ENCODE data around the gene SH3BGRL. TPM values are rescaled to one million over a fixed set of nuclear protein-coding genes. Genes with fewer than 3 reads are reported as not detected.

Gene SH3BGRL
- 105 and 109 TPM in 2 replicates for total RNA-seq
- 146 TPM for total RNA-seq (2013)
- 59.5 and 65.6 TPM in 2 replicates for polyA plus RNA-seq
- polyA minus RNA-seq, result 49.8 and 63.0 TPM in 2 replicates

DNA sequence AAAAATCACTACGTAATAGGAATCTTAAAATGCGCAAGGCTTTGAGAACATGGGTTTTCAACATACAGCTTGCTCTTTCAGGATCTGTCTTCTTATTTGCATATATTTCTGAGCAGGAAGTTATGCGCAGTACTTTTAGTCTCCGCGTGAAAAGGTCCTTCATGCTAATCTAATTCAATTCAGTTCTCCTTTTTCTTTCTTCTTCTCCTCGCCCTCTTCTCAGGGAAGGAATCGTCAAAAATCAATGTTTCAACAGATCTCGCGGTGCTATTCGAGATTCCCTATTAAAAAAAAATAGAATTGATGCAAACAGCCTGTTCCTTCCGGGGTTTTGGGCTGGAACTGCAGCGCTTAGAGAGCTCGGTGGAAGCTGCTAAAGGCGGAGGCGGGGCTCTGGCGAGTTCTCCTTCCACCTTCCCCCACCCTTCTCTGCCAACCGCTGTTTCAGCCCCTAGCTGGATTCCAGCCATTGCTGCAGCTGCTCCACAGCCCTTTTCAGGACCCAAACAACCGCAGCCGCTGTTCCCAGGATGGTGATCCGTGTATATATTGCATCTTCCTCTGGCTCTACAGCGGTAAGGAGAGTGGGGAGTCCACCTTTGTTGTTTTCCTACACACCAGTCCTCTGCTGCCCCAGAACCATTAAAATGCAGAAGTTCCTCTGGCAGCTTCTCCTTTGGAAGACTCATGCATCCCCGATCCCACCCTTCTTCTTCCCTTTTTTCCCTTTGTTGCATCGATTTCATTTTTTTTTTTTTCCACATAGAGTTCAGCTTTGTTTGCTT lies at the start of gene SH3BGRL, which contains the start of gene HMGN5:
SH3BGRL (plus strand) TSS at position 432 of the 785 bp plus-strand sequence; CDS start at position 531, 99 bp downstream.
HMGN5 (minus strand) TSS at position 243 of the 785 bp plus-strand sequence. CDS start 80,364 bp downstream, outside the sequence.
- H3K27ac Mint-ChIP-seq, result peak within 1 kb of the TSS; percentile 97
- ChIA-PET CTCF (interaction anchor here (1.3 kb wide), 3 partner anchors 8 to 14 kb away, joined by 3 to 5 read pairs (median 3); no protein-coding TSS in a partner anchor), POLR2A (interaction anchor here (0.6 to 1.0 kb wide), 3 partner anchors 81 to 394 kb away, joined by 3 to 5 read pairs (median 3); no protein-coding TSS in a partner anchor)
- H3K4me1 Mint-ChIP-seq, result peaks cover 52% of the 10 kb centered on the region
- H3K4me3 Mint-ChIP-seq, result peak within 1 kb of the TSS; percentile 99
- Histone ChIP-seq H3K36me3 (replicated peaks in 1 of 2; ENCODE audit: control extremely low read depth in 1 of 2, control insufficient read depth in 1 of 2, extremely low read depth in 1 of 2, insufficient read depth in 2 of 2, low read length in 1 of 2) (no peaks in the 10 kb centered on the region), H4K20me1 (ENCODE audit: control insufficient read depth, insufficient read depth, low read length, poor library complexity, severe bottlenecking) (no peaks in the 10 kb centered on the region), H3K27ac (ENCODE audit: low read length in 2 of 2) (peak within 1 kb of the TSS; percentile 85), H2AFZ (ENCODE audit: insufficient read depth, low read depth, low read length, poor library complexity, severe bottlenecking) (peak within 1 kb of the TSS; percentile 72), H3K4me1 (ENCODE audit: control insufficient read depth in 2 of 2, insufficient read depth in 2 of 2, low read length in 2 of 2) (peaks cover 18 to 30% of the 10 kb centered on the region in 2 donors), H3K79me2 (ENCODE audit: control insufficient read depth, insufficient read depth, low read length) (peaks cover 45% of the 10 kb centered on the region), H3K9me3 (ENCODE audit: control extremely low read depth in 1 of 3, control insufficient read depth in 2 of 3, insufficient read depth in 1 of 3, low read length in 2 of 3) (peaks cover 0 to 3% (median 0%) of the 10 kb centered on the region in 3 donors), H3K4me2 (replicated peaks; ENCODE audit: low read depth, low read length, poor library complexity, severe bottlenecking) (peak within 1 kb of the TSS; percentile 74), H3K27me3 (replicated peaks in 1 of 4; ENCODE audit: control extremely low read depth in 1 of 4, control insufficient read depth in 3 of 4, insufficient read depth in 4 of 4, low read length in 3 of 4) (no peaks in the 10 kb centered on the region), H3K4me3 (ENCODE audit: control extremely low read depth in 1 of 5, extremely low read depth in 1 of 5, insufficient read depth in 1 of 5, low read depth in 2 of 5, low read length in 4 of 5) (peak within 1 kb of the TSS; percentile 74 to 94 (median 85)), H3K9ac (ENCODE audit: low read length) (peak within 1 kb of the TSS; percentile 73)
- WGBS (ENCODE audit: insufficient coverage), result no CpG with 5 or more reads among the region's 23 CpGs
- ATAC-seq (ENCODE audit: low read depth) (peak; percentile 92), DNase-seq (peak; percentile 83)
- no peak for TF ChIP-seq EZH2 (IDR thresholded peaks at IDR 0.05; ENCODE audit: borderline replicate concordance, insufficient read depth, low read depth, low read length, poor library complexity, severe bottlenecking)
- TF ChIP-seq, protein P1, sequence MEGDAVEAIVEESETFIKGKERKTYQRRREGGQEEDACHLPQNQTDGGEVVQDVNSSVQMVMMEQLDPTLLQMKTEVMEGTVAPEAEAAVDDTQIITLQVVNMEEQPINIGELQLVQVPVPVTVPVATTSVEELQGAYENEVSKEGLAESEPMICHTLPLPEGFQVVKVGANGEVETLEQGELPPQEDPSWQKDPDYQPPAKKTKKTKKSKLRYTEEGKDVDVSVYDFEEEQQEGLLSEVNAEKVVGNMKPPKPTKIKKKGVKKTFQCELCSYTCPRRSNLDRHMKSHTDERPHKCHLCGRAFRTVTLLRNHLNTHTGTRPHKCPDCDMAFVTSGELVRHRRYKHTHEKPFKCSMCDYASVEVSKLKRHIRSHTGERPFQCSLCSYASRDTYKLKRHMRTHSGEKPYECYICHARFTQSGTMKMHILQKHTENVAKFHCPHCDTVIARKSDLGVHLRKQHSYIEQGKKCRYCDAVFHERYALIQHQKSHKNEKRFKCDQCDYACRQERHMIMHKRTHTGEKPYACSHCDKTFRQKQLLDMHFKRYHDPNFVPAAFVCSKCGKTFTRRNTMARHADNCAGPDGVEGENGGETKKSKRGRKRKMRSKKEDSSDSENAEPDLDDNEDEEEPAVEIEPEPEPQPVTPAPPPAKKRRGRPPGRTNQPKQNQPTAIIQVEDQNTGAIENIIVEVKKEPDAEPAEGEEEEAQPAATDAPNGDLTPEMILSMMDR (IDR thresholded peaks at IDR 0.05), result no peak
- no peaks in the 10 kb centered on the region for H3K27me3 Mint-ChIP-seq
- intact Hi-C loops (cut with micrococcal nuclease), result loop anchor here (1.0 to 2.0 kb wide), 2 partner anchors 81 to 393 kb away; partner anchors contain the start of gene BRWD3
- no peaks in the 10 kb centered on the region for H3K9me3 Mint-ChIP-seq (ENCODE audit: insufficient read depth)

DNA sequence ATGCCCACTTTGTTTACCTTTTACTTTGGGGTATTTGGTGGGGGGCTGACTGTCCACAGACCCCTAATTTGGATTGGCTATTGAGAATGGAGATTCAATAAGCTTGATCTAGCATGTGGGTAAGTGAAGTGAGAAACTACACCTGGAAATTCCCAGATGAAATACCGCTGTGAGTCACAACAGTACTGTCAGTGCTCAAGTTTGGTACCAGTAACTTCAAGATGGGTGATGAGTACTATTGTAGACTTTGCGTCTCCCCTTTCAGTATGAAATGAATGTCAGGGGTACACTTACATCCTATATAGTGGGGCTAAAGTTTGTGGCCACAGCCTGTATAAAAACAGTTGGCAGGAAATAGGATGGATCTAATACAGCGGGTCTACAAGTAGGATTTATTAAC lies 33.5 kb upstream of the SH3BGRL start:
- Histone ChIP-seq H3K9ac (ENCODE audit: low read length) (no peak overlapping the region), H4K20me1 (ENCODE audit: control insufficient read depth, insufficient read depth, low read length, poor library complexity, severe bottlenecking) (no peaks in the 10 kb centered on the region), H3K4me1 (ENCODE audit: control insufficient read depth in 2 of 2, insufficient read depth in 2 of 2, low read length in 2 of 2) (no peaks in the 10 kb centered on the region), H3K4me2 (replicated peaks; ENCODE audit: low read depth, low read length, poor library complexity, severe bottlenecking) (no peak overlapping the region), H3K79me2 (ENCODE audit: control insufficient read depth, insufficient read depth, low read length) (no peaks in the 10 kb centered on the region), H3K36me3 (replicated peaks in 1 of 2; ENCODE audit: control extremely low read depth in 1 of 2, control insufficient read depth in 1 of 2, extremely low read depth in 1 of 2, insufficient read depth in 2 of 2, low read length in 1 of 2) (no peaks in the 10 kb centered on the region), H3K27ac (ENCODE audit: low read length in 2 of 2) (no peak overlapping the region), H2AFZ (ENCODE audit: insufficient read depth, low read depth, low read length, poor library complexity, severe bottlenecking) (no peak overlapping the region), H3K9me3 (ENCODE audit: control extremely low read depth in 1 of 3, control insufficient read depth in 2 of 3, insufficient read depth in 1 of 3, low read length in 2 of 3) (no peaks in the 10 kb centered on the region), H3K27me3 (replicated peaks in 1 of 4; ENCODE audit: control extremely low read depth in 1 of 4, control insufficient read depth in 3 of 4, insufficient read depth in 4 of 4, low read length in 3 of 4) (no peaks in the 10 kb centered on the region), H3K4me3 (ENCODE audit: control extremely low read depth in 1 of 5, extremely low read depth in 1 of 5, insufficient read depth in 1 of 5, low read depth in 2 of 5, low read length in 4 of 5) (no peak overlapping the region)
- POLR2A ChIA-PET, result no interaction called here
- DNase-seq (no peak), ATAC-seq (ENCODE audit: low read depth) (no peak)
- WGBS (ENCODE audit: insufficient coverage), result no CpG with 5 or more reads among the region's 3 CpGs
- TF ChIP-seq, protein P1 (IDR thresholded peaks at IDR 0.05), result no peak
- TF ChIP-seq EZH2 (IDR thresholded peaks at IDR 0.05; ENCODE audit: borderline replicate concordance, insufficient read depth, low read depth, low read length, poor library complexity, severe bottlenecking), result no peak
- Mint-ChIP-seq H3K27me3 (no peaks in the 10 kb centered on the region), H3K9me3 (ENCODE audit: insufficient read depth) (no peaks in the 10 kb centered on the region), H3K4me3 (no peak overlapping the region), H3K27ac (no peak overlapping the region), H3K4me1 (no peaks in the 10 kb centered on the region)
- intact Hi-C loops (cut with micrococcal nuclease), result no loop called here
- CTCF ChIA-PET, result no interaction called here

Data from B cell (primary cell).